Activated CD4-positive, alpha-beta T cell treated with anti-CD3 and anti-CD28 coated beads, Interleukin-2, amount 50 U/mL, for 16 hours (primary cell): ENCODE results near the gene GTF2I.
"Not testable (repeated sequence)": the region's sequence is repeated elsewhere in the genome, so short reads cannot be mapped to it uniquely, and the experiment has no call there.

Experiments
- DNase-seq: peaks from one replicate; pipeline ENCODE4 v3.0.0-alpha.2; 2020

Gene GTF2I

DNA sequence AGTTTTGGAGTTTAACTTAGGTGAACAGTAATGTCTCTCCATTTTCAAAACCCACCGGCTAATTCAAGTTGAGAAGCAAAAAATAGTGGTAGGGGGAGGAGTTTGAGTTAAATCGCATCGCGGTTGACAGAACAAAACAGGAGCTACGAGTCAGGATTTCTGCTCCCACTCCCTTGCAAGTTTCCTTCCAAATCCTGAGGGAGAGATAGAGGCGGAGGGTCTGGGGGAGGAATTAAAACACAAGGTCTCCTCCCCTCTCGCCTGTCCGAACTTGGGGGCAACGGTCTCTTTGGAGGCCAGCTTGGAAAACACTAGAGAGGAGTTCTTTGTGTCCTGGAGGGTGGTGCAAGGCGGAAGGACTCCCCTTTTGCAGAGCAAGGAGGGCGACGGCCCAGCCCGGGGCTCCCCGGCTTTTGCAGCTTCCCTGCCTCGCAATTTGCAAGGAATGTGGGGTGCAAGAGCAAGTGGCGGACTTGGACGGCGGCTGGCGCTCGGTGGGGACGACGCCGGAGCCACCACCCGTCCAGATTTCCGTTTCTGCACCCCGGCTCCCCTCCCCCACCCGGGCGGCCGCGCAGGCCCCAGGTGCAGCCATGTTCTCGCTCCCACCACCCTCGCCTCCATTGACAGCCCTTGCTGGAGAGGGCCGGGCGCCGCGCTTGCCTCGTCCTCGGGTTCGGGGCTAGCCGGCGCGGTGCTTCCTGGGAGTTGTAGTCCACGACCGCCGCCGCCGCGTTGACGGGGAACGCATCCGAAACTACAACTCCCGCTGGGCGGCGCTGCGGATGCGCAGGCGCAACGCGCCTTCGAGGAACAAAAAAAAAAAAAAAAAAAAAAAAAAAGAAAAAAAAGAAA lies 454 bp upstream of the GTF2I start:
- DNase-seq = peak; percentile 99

DNA sequence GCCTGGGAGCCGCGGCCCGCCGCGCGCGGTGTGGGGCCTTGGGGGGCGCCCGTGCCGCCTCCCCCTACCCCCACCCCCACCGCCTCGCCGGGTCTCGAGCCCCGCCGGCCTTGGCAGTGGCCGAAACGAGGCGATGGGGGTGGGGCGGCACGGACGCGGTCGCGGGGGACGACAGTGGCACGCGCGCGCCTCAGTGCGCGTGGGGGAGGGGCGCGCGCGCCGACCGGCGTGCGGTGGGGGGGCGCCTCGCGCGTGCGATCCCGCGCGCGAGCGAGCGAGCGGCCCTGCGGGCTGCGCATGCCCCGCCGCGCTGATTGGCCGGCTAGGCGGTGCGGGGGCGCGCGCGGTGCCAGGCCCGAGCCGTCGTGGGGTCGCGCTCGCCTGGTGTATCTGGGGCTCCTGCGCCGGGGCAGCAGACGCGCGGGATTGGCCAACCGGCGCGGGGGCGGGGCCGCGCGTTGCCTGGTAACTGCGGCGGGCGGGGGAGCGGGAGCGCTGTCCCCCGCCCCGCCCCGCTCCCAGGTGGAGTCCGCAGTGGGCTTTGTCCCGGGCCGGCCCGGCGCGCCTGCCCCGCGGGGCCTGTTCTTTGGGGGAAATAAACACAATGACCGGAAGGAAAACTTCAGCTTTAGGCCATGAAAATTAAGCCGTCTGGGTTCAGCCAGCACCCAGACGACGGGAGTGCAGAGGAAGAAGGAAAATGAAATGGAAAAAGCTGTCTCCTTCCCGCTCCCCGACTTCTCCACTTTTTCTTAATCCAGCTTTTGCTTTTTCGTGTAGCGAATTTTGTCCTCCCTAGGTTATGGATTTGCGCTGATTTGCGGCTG lies 873 bp downstream of the GTF2I start:
- peak; percentile 92 for DNase-seq

DNA sequence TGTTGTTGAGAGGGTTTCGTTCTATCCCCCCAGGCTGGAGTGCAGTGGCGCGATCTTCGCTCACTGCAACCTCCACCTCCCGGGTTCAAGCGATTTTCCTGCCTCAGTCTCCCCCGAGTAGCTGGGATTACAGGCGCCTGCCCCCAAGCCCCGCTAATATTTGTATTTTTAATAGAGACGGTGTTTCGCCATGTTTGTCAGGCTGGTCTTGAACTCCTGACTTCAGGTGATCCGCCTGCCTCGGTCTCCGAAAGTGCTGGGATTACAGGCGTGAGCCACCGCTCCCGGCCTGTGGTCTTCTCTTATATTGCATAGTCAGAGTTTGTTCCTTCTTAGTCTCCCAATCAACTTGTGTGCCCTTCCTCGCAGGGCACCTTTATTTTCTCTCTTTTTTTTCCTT lies 2.7 kb downstream of the GTF2I start:
- not testable (repeated sequence) for DNase-seq

DNA sequence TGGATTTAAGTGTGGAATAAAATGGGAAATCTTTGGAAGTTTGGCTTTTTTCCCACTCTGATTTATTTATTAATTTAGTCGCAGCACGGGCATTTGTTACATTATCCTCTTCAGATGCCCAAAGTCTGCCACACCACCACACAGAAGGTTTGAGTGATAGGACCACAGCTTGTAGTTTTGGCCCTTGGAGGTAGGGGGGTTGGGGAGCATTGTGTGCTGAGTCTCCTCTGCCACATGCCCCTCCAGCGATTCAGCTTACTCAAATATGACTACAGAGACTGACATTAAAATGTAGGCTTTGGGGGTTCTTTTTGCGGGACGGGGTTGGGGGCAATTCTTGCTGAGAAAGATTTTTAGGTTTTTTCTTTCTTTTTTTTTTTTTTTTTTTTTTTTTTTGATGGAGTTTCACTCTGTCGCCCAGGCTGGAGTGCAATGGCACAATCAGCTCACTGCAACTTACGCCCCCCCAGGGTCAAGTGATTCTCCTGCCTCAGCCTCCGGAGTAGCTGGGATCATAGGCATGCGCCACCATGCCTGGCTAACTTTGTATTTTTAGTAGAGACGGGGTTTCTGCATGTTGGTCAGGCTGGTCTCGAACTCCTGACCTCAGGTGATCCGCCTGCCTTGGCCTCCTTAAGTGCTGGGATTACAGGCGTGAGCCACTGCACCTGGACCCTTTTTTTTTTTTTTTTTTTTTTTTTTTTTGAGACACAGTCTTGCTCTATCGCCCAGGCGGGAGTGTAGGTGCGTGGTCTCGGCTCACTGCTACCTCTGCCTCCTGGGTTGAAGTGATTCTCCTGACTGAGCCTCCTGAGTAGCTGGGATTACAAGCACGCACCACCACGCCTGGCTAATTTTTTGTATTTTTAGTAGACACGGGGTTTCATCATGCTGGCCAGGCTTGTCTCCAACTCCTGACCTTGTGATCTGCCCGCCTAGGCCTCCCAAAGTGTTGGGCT lies 4.6 kb downstream of the GTF2I start:
- DNase-seq = not testable (repeated sequence)

DNA sequence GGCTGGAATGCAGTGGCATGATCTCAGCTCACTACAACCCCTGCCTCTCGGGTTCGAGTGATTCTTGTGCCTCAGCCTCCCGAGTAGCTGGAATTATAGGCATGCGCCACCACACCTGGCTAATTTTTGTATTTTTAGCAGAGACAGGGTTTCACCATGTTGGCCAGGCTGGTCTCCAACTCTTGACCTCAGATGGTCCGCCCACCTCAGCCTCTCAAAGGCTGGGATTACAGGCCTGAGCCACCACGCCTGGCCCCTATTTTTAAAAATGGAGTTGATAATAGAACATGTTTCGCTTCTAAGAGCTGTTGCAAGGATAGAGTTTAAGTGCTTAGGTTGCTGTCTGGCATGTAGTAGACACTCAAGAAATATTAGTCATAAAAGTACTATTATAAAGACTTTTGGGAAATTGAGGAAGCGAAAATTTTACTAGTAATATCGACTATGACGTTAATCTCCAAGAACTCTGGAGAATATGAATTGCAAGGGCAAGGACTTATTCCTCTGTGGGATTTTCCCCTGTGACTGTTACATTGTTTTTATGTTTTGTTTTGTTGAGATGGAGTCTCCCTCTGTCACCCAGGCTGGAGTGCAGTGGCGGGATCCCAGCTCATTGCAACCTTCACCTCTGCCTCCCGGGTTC lies 7.9 kb downstream of the GTF2I start:
- DNase-seq = no peak

DNA sequence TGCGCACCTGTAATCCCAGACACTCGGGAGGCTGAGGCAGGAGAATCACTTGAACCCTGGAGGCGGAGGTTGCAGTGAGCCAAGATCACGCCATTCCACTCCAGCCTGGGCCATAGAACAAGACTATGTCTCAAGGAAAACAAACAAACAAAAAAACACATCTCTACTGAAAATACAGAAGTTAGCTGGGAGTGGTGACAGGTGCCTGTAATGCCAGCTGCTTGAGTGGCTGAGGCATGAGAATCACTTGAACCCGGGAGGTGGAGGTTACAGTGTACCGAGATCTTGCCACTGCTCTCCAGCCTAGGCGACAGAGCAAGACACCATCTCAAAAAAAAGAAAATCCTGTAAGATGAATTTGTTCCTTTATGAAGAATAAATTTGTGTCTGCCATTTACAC lies 9.5 kb downstream of the GTF2I start:
- DNase-seq = not testable (repeated sequence)

DNA sequence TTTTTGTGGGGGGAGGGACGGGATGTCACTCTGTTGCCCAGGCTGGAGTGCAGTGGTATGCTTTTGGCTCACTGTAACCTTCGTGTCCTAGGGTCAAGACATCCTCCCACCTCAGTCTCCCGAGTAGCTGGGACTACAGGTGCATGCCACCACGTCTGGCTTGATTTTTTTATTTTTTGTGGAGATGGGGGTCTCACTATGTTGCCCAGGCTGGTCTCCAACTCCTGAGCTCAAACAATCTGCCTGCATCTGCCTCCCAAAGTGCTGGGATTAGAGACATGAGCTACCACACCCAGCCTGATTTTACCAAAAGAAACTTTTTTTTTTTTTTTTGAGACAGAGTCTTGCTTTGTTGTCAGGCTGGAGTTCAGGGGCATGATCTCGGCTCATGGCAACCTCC lies 10.0 kb downstream of the GTF2I start:
- DNase-seq = not testable (repeated sequence)

DNA sequence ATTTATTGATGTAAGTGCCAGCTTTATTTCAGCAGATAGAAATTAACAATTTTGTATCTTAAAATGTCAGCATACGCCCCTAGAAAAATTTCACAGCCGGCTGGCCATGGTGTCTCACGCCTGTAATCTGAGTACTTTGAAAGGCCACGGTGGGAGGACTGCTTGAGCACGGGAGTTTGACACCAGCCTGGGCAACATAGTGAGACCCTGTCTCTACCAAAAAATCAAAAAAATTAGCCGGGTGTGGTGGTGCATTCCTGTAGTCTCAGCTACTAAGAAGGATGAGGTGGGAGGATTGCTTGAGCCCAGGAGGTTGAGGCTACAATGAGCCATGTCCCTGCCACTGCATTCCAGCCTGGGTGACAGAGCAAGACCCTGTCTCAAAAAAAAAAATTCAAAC lies 14.1 kb downstream of the GTF2I start:
- DNase-seq = no peak

DNA sequence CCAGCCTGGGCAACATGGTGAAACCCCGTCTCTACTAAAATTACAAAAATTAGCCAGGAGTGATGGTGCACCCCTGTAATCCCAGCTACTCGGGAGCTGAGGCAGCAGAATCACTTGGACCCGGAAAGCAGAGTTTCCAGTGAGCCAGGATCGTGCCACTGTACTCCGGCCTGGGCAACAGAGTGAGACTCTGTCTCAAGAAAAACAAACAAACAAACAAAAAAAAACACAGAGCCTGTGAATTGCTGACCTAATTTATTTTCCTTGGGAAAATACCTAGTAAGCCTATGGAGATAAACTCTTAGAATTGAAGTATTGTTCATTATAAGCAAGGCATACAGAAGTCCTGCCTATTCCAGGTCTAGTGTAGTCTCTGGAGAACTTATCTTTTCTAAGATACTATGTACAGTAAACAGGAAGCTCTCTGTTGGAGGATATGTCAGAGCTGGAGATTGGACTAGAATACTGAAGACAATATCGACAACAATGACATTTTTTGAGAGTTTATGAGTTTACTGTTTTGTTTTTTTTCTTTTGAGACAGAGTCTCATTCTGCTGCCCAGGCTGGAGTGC lies 14.9 kb downstream of the GTF2I start:
- no peak for DNase-seq

DNA sequence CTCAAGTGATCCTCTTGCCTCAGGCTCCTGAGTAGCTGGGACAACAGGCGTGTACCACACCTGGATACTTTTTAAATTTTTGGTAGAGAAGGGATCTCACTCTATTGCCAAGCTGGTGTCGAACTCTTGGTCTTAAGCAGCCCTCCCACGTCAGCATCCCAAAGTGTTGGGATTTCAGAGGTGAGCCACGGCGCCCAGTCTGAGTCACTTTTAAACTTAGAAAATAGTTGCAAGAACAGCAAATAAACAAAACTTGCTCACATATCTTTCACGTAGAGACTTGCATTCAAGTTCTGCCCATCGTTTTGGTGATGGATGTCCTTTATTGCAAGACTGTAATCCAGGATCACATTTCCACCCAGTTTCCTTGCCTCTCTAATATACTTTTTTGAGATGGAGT lies 16.6 kb downstream of the GTF2I start:
- DNase-seq = no peak

DNA sequence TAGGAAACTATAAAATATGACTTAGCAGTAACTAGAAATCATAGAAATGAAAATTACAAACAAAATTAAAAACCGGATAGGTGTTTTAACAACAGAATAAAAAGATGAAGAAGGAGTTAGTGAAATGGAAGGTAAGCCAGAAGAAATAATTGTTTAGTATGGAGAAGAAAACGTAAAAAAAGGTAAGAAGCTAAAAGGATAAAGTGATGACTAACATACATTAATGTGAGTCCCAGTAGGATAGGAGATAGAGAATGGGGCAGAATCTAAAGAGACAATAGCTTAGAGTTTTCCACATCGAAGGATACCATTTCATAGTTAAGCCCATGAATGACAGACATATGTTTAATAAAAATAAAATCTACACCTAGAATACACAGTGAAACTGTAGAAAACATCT lies 25.3 kb downstream of the GTF2I start:
- DNase-seq = no peak

DNA sequence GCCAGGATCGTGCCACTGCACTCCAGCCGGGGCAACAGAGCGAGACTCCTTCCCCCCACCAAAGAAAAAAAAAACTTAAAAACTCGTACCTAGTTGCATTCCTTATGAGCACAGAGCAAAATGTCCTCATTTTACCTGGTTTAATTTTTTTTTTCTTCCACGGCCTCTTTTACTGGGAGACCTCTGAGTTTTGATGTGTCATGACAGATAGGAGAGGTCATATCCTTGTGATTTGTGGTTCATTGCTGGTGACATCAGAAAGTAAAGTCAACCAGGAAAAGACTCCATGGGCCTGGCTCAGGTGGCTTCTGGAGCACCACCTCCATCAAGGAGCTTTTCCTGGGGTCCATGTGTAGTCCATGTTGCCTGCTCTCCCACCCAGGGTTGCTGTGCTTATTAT lies 26.3 kb downstream of the GTF2I start:
- no peak for DNase-seq

DNA sequence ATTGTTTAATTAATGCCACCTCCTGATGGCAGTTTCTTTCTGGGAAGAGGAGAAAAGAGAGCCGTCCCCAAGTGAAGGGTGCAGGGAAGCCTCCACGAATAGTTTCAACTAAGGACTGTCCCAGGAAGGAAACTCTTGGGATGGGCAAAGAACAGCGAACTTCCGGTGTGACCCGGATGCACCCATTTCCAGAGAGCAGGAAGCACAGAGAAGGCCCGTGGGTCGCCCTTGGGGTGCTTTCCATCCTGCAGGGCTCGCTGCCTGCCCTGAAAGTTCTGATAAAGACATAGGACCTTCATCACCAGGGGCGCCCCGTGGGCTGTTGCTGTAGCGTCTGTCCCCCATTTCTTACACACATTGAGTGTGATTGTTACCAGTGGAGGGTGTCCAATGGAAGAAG lies 27.0 kb downstream of the GTF2I start:
- no peak for DNase-seq

DNA sequence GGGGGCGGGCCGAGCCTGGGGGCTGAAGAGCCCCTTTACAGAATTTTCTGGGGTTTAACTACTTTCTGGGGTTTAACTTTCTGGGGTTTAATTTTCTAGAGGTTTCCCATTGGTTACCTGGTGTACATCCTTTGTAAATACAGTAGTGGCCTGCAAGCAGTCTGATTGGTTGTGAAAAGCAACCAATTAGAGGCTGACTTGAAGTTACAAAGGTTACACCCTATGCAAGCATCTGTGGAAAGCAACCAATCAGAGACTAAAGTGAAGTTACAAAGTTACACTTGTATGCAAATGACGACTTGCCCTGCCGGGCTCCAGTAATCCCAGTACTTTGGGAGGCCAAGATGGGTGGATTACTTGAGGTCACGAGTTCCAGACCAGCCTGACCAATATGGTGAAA lies 27.4 kb downstream of the GTF2I start:
- no peak for DNase-seq

DNA sequence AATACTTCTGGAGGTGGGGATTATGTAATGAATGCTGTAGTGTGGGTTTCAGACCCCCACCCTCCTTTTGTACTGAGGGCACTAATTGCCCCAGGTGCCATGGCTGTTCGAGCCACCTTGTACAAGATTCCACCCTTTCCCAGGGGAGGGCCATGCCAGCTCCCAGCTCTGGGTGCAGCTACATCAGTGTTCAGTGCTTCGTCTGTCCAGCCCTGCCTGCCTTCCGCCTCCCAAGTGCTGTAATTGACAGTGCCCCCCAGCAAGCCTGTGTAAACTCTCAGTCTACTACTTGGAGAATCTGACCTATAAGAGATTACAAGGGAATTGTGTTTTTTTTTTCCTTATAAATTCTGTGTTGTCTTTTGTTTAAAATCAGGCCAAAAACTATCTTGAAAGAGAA lies 33.0 kb downstream of the GTF2I start:
- no peak for DNase-seq

DNA sequence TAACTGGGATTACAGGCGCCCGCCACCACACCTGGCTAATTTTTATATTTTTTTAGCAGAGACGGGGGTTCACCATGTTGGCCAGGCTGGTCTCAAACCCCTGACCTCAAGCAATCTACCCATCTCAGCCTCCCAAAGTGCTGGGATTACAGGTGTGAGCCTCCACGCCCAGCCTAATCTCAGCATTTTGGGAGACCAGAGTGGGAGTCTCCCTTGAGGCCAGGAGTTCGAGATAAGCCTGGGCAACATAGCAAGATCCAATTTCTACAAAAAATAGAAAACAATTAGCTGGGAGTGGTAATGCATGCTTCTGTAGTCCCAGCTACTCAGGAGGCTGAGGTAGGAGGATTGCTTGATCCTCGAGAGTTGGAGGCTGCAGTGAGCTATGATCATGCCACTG lies 46.9 kb downstream of the GTF2I start:
- not testable (repeated sequence) for DNase-seq

DNA sequence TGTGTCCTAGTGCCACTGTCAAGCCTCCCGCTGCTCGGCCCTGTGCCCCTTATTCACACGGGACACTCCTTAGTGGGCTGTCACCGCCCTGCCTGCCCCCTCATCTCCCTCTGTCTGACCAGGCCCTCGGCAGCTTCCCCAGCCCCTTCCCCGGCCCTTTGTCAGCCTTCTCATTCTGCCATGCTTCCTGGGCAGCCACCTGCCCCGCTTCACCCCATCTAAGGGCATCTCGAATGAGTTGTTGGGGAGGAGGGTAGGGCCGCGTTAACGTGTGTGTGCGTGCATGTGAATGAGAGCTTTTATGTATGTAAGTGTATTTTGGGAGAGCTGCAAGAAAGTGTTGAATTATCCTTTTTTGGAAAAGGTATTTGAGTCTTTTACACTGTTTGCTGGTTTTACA lies 49.7 kb downstream of the GTF2I start:
- no peak for DNase-seq

DNA sequence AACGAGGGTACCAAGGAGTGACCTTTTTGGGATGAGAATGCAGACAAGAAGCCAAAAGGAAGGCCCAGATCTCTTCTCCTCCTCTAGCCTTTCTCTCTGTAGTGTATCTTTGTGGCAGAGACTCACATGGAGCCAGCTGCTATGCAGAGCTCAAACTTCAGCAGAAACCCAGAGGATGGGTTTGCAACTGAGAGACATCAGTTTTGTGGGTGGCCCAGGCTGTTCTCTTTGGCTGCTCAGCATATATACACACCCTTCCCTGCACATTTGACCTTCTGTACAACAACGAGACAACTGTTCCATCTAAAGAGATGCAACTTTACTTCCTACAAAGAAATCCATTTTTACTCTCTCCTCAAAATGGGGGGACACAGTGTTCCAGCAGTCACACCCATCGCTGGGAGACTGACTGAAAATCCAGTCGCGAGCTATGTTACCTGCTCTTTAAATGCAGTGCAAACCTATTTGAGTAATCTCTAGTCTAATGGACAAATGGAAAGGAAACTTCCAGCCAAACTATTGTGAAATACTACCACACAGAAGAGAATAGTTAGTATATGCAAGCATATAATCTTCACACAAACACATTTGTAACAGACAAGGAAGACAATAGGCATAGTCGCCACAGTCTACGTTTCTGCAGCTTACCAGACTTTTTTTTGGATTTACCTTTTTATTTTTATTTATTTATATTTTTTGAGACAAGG lies 51.2 kb downstream of the GTF2I start:
- no peak for DNase-seq

DNA sequence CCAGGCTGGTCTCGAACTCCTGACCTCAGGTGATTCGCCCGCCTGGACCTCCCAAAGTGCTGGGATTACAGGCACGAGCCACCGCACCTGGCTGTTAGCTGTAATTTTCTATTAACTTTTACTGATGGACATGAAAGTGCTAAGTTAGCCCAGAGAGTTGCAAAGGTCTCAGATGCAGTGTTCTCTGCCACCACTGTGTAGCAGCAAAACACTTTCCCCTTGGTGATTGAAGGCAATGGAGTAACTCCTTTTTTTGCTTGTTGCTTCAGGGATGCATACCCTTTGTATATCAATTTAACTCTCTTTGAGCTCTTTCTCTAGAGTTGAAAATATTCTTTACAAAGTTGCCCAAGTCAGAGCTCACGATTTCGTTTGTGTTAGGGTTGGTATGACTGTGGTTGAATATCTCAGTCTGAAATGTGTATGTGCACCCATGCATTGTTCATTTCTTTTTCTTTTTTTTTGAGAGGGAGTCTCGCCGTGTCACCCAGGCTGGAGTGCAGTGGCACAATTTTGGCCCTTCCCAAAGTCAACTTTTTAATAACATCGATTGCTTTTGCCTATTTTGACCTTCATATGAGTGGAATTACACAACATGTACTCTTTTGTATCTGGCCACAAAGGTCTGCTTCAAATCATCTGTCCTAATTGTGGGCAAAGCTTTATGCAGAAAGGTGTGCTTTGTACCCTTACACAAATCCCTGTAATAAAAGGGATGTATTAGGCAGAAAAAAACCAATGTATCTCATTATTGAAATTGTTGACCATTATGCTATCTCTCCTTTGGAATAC lies 52.6 kb downstream of the GTF2I start:
- DNase-seq = no peak

DNA sequence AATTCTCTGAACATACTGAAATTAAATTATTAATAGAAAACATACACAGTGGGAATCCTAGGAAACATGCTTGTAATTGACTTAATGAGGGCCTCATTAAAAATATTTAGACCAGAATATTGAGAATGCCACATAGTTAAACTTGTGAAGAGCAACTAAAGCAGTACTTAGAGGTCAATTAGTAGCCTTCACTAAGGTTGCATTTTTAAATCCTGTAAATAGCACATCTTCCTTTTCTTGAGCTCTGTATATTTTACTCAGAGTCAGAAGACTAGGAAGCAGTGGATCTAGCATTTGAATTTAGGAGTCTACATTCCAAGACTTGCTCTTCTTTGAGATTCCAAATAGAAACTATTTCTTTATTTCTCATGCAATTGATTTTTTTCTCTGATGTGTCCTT lies 56.0 kb downstream of the GTF2I start:
- no peak for DNase-seq

DNA sequence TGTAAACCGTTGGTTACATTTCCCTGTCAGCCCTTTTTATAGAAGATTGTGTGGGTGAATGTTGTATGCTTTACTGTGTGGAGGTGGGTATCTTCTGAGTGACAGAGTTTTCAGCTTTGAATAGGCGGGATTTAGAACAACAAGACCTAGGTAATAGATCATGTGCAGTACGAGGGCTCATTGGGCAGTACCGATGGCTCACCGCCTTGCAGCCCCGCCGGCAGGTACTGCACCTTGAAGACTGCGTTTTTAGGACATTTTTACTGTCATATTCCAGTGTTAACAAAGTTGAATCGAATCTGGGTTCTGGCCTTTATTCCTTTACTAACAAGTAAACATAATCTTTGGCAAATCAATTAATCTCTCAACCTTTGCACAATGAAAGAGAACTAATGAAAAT lies 60.4 kb downstream of the GTF2I start:
- no peak for DNase-seq
